ENCODE results near the gene TEX48. TPM values are rescaled to one million over a fixed set of nuclear protein-coding genes. Genes with fewer than 3 reads are reported as not detected.

TEX48 gene
- total RNA-seq, 4 donors from 2014 or later = not detected

GRCh38 chr9:114634387-114634786 lies 47.6 kb downstream of the TEX48 start:
- no peaks in the 10 kb centered on the region for H3K9me3 ChIP-seq
- no peak overlapping the region for H3K4me3 ChIP-seq
- H3K4me1 ChIP-seq = no peaks in the 10 kb centered on the region
- WGBS, 2 donors = 87 to 88% methylated on average over 6 of the region's 6 CpGs
- no peaks in the 10 kb centered on the region for H3K27me3 ChIP-seq
- DNase-seq (ENCODE audit: low spot score in 2 of 2) = no peak
- H3K36me3 ChIP-seq = peaks cover 0 to 95% (median 21%) of the 10 kb centered on the region in 3 donors
- no peak overlapping the region for H3K27ac ChIP-seq
- no peak for TF ChIP-seq CTCF (IDR thresholded peaks at IDR 0.05)
- no peak for TF ChIP-seq EP300 (IDR thresholded peaks at IDR 0.05)
- TF ChIP-seq POLR2A (IDR thresholded peaks at IDR 0.05) = no peak

DNA sequence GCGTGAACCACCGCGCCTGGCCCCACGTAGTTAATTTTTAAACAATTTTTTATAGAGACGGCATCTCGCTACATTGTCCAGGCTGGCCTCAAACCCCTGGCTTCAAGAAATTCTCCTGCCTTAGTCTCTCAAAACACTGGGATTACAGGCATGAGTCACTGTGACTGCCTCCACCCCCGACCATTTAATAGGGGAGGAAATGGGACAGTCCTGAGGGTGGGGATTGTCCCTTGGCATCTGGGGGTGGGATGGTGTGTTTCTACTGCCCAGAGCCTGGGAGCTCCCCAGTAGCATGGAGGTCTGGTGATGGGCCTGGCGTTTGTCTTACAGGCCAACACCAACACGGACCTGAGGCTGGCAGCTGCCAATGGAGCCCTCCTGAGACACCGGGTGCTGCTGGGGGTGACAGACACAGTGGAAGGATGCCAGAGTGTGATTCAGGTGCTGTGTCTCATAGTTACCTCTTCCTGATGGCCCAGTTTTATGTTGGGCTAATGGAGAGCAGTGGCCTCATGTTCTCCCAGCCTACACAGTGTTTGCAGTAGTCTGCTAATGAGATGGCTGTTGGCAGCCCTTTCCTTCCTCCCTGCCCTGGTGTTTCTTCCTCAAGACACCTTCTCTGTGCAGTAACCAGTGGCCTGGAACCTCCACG lies 48.4 kb downstream of the TEX48 start:
- Histone ChIP-seq H3K36me3 (peaks cover 0 to 95% (median 21%) of the 10 kb centered on the region in 3 donors), H3K27ac (no peak overlapping the region), H3K9me3 (no peaks in the 10 kb centered on the region), H3K27me3 (no peaks in the 10 kb centered on the region), H3K4me3 (no peak overlapping the region), H3K4me1 (no peaks in the 10 kb centered on the region)
- DNase-seq (ENCODE audit: low spot score in 2 of 2) = no peak
- no peak for TF ChIP-seq CTCF (IDR thresholded peaks at IDR 0.05)
- TF ChIP-seq EP300 (IDR thresholded peaks at IDR 0.05) = no peak
- TF ChIP-seq POLR2A (IDR thresholded peaks at IDR 0.05) = no peak
- 90 to 91% methylated on average over 11 of the region's 11 CpGs for WGBS, 2 donors

DNA sequence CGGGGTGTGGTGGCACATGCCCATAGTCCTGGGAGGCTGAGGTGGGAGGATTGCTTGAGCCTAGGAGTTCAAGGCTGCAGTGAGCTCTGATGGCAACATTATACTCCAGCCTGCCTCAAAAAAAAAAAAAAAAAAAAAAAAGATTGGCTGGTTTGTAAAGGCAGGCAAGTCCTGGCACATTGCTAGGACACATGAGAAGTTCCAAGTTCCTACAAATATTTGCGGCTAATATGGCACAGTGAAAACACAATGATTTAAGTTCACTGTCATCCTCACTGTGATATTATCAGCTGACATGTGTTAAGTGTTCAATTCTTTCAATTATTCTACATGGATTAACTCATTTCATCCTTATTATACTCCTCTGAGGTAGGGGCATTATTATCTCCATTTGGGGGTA lies 50.8 kb downstream of the TEX48 start:
- H3K36me3 ChIP-seq = peaks cover 0 to 94% (median 15%) of the 10 kb centered on the region in 3 donors
- H3K4me3 ChIP-seq = no peak overlapping the region
- no peak for DNase-seq (ENCODE audit: low spot score in 2 of 2)

DNA sequence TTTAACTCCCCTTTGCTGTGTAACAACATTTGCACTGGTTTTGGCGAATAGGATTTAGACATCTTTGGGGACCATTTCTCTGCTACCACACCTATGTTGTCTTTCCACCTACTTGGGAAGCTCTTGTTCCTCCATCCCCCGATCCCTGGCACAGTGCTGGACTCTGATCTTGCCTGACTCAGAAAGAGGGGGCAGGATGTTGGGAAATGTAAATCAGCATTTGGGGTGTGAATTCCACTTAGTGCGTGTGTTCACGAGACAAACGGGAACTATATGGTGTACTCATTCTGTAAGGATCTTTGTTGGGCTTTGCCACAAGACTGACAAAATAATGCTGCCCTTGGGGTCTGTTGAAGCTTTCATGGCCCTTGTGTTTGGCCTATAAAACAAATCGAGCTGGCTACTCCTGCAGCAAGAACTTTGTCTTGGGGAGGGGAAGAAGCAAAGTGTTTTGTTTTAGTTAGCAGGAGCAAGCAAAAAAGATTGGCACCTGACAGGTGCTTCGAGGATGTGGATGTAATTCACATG lies 52.4 kb downstream of the TEX48 start:
- peaks cover 0 to 78% (median 15%) of the 10 kb centered on the region in 3 donors for H3K36me3 ChIP-seq

More for the DNA sequence above, 50.8 kb downstream of the TEX48 start:
- Histone ChIP-seq H3K27me3 (no peaks in the 10 kb centered on the region), H3K27ac (no peak overlapping the region), H3K9me3 (no peaks in the 10 kb centered on the region), H3K4me1 (no peaks in the 10 kb centered on the region)
- TF ChIP-seq POLR2A (IDR thresholded peaks at IDR 0.05) = no peak
- no peak for TF ChIP-seq EP300 (IDR thresholded peaks at IDR 0.05)
- TF ChIP-seq CTCF (IDR thresholded peaks at IDR 0.05) = no peak
- 44 to 56% methylated on average over 2 of the region's 2 CpGs for WGBS, 2 donors

More for the DNA sequence above, 52.4 kb downstream of the TEX48 start:
- 71 to 74% methylated on average over 7 of the region's 7 CpGs for WGBS, 2 donors
- TF ChIP-seq CTCF (IDR thresholded peaks at IDR 0.05) (no peak), POLR2A (IDR thresholded peaks at IDR 0.05) (no peak), EP300 (IDR thresholded peaks at IDR 0.05) (no peak)
- Histone ChIP-seq H3K27me3 (no peaks in the 10 kb centered on the region), H3K9me3 (no peaks in the 10 kb centered on the region), H3K4me1 (no peaks in the 10 kb centered on the region), H3K27ac (no peak overlapping the region), H3K4me3 (no peak overlapping the region)
- no peak for DNase-seq (ENCODE audit: low spot score in 2 of 2)

Data from tibial nerve (tissue), 4 donors.